Coronary artery (tissue), 2 donors: ENCODE measurements around the gene E2F4.

ENCODE experiments used
- DNase-seq: peaks from one replicate; pipeline ENCODE4 v3.0.0-alpha.2; 2017; ENCODE audit warnings: low spot score
- H3K27ac ChIP-seq, 2 donors: fragments of 200-600 bp; sonication (generic); one replicate each; pipeline ENCODE4 v1.5.1; 2016 to 2019
- H3K4me3 ChIP-seq: fragments of 200-600 bp; sonication (generic); 2 replicates; pipeline ENCODE4 v1.5.1; 2016; ENCODE audit warnings: mild to moderate bottlenecking, moderate library complexity
- CTCF ChIP-seq: fragments of 200-600 bp; sonication (generic); IDR thresholded peaks from one replicate; pipeline ENCODE4 v1.5.1; 2019; ENCODE audit warnings: antibody characterized with exemption

The E2F4 gene

GRCh38 chr16:67230809-67231660 lies 39.1 kb downstream of the E2F4 start:
- no peak for DNase-seq
- no peak for TF ChIP-seq CTCF
- Histone ChIP-seq H3K4me3 (no peak overlapping the region), H3K27ac (no peak overlapping the region)

- Histone ChIP-seq H3K4me3 (no peak overlapping the region), H3K27ac (no peak overlapping the region)
- no peak for DNase-seq
- no peak for TF ChIP-seq CTCF
Observed at GRCh38 chr16:67233596-67233995, 41.6 kb downstream of the E2F4 start.

GRCh38 chr16:67234180-67234597 lies 42.2 kb downstream of the E2F4 start:
- no peak overlapping the region for H3K27ac ChIP-seq
- TF ChIP-seq CTCF: no peak
- no peak overlapping the region for H3K4me3 ChIP-seq
- no peak for DNase-seq

GRCh38 chr16:67235816-67236562 lies 44.0 kb downstream of the E2F4 start:
- Histone ChIP-seq H3K27ac (no peak overlapping the region), H3K4me3 (no peak overlapping the region)
- TF ChIP-seq CTCF: no peak
- DNase-seq: no peak

- Histone ChIP-seq H3K27ac (no peak overlapping the region), H3K4me3 (no peak overlapping the region)
- no peak for TF ChIP-seq CTCF
- DNase-seq: peak; percentile 74
Observed at GRCh38 chr16:67236563-67237395, 44.8 kb downstream of the E2F4 start.

GRCh38 chr16:67237396-67238277 lies 45.7 kb downstream of the E2F4 start:
- no peak for DNase-seq
- H3K4me3 ChIP-seq: no peak overlapping the region
- TF ChIP-seq CTCF: no peak
- no peak overlapping the region for H3K27ac ChIP-seq
